HepG2 (cell line): ENCODE measurements around the gene IL16.

Experiments used
- POLR2A ChIP-seq, 2 experiments: IDR thresholded peaks; 2 replicates each; pipeline ENCODE4 v1.6.1; 2011; ENCODE audit warnings: low read depth in 2 of 2, low read length in 2 of 2, mild to moderate bottlenecking in 1 of 2, moderate library complexity in 1 of 2; ENCODE audit not compliant: insufficient read depth in 1 of 2
- SOX13 ChIP-seq, 3 experiments: fragments of 450-650 bp in 1 of 3; sonication (generic) in 1 of 3; formaldehyde crosslinking in 1 of 3; IDR thresholded peaks in 2 of 3; conservative IDR thresholded peaks in 1 of 3; 2 replicates each; pipeline versions ENCODE4 v1.5.0 to v1.6.1; 2016 to 2020; ENCODE audit warnings: antibody characterized with exemption in 1 of 3, mild to moderate bottlenecking in 1 of 3, missing compliant biosample characterization in 1 of 3, missing genetic modification reagents in 1 of 3, moderate library complexity in 1 of 3
- TAF1 ChIP-seq: sonication (generic); formaldehyde crosslinking; IDR thresholded peaks from 2 replicates; pipeline ENCODE4 v1.4.0; 2020; ENCODE audit warnings: missing genetic modification reagents
- ZFP1 ChIP-seq: IDR thresholded peaks from 2 replicates; pipeline ENCODE4 v1.6.1; 2016
- ZNF317 ChIP-seq: sonication (generic); formaldehyde crosslinking; IDR thresholded peaks from 2 replicates; pipeline ENCODE4 v1.5.0; 2020; ENCODE audit warnings: mild to moderate bottlenecking, missing genetic modification reagents
- ZNF782 ChIP-seq: sonication (generic); formaldehyde crosslinking; IDR thresholded peaks from 2 replicates; pipeline ENCODE4 v1.4.0; 2020; ENCODE audit warnings: missing genetic modification reagents, mild to moderate bottlenecking, borderline replicate concordance
- TF ChIP-seq, protein P1 (sequence below): sonication (generic); formaldehyde crosslinking; IDR thresholded peaks from 2 replicates; pipeline ENCODE4 v1.5.0; 2020; ENCODE audit warnings: mild to moderate bottlenecking, missing genetic modification reagents, moderate library complexity

GRCh38 chr15:81347910-81348309 is 151.2 kb downstream of the IL16 start:
- TF ChIP-seq TAF1, result no peak
- no peak for TF ChIP-seq POLR2A (IDR thresholded peaks at IDR 0.05; ENCODE audit: insufficient read depth in 1 of 2, low read depth in 2 of 2, low read length in 2 of 2)
- no peak for TF ChIP-seq SOX13 (IDR thresholded peaks at IDR 0.05)
- TF ChIP-seq SOX13 (CRISPR knock-in tag; conservative IDR thresholded peaks at IDR 0.05 in 1 of 2, IDR thresholded peaks at IDR 0.05 in 1 of 2), result no peak
- TF ChIP-seq ZNF317 (CRISPR knock-in tag), result no peak
- no peak for TF ChIP-seq ZFP1
- TF ChIP-seq, protein P1, sequence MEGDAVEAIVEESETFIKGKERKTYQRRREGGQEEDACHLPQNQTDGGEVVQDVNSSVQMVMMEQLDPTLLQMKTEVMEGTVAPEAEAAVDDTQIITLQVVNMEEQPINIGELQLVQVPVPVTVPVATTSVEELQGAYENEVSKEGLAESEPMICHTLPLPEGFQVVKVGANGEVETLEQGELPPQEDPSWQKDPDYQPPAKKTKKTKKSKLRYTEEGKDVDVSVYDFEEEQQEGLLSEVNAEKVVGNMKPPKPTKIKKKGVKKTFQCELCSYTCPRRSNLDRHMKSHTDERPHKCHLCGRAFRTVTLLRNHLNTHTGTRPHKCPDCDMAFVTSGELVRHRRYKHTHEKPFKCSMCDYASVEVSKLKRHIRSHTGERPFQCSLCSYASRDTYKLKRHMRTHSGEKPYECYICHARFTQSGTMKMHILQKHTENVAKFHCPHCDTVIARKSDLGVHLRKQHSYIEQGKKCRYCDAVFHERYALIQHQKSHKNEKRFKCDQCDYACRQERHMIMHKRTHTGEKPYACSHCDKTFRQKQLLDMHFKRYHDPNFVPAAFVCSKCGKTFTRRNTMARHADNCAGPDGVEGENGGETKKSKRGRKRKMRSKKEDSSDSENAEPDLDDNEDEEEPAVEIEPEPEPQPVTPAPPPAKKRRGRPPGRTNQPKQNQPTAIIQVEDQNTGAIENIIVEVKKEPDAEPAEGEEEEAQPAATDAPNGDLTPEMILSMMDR (CRISPR knock-in tag), result no peak
- TF ChIP-seq ZNF782 (CRISPR knock-in tag), result no peak
